ENCODE results near the gene YEATS4.

DNA sequence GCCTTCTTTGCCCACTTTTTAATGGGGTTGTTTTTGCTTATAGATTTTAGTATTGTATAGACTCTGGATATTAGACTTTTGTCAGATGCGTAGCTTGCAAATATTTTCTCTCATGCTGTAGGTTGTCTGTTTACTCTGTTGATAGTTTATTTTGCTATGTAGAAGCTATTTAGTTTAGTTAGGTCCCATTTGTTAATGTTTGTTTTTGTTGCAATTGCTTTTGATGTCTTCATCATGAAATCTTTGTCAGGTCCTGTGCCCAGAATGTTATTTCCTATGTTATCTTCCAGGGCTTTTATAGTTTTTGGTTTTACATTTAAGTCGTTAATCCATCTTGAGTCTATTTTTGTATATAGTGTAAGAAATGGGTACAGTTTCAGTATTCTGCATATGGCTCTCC is 41.3 kb upstream of the YEATS4 start:
- TF ChIP-seq POLR2A (IDR thresholded peaks at IDR 0.05) (no peak), CTCF (IDR thresholded peaks at IDR 0.05) (no peak)

Data from lower leg skin (tissue), 3 donors.